Smooth muscle cell (in vitro differentiated cells): ENCODE measurements around the gene DOCK9. TPM values are rescaled to one million over a fixed set of nuclear protein-coding genes. Genes with fewer than 3 reads are reported as not detected.

ENCODE experiments used
- DNase-seq: peaks from one replicate; lab custom pipeline; 2025; ENCODE audit not compliant: unreplicated experiment; lab: John Stamatoyannopoulos, UW
- H2AFZ ChIP-seq: fragments of 200-600 bp; sonication (generic); 2 replicates; pipeline ENCODE4 v1.6.0; 2016; ENCODE audit warnings: antibody characterized with exemption, low read depth, mild to moderate bottlenecking
- H3F3A ChIP-seq: fragments of 200-600 bp; sonication (generic); 2 replicates; pipeline ENCODE4 v1.6.0; 2017; ENCODE audit warnings: antibody characterized with exemption, low read depth
- H3K27ac ChIP-seq: fragments of 200-600 bp; sonication (generic); 2 replicates; pipeline ENCODE4 v1.5.1; 2016; ENCODE audit warnings: low read depth, mild to moderate bottlenecking
- H3K27me3 ChIP-seq: fragments of 200-600 bp; sonication (generic); 2 replicates; pipeline ENCODE4 v1.6.1; 2016; ENCODE audit warnings: low read depth, mild to moderate bottlenecking
- H3K36me3 ChIP-seq: fragments of 200-600 bp; sonication (generic); 2 replicates; pipeline ENCODE4 v1.5.1; 2016; ENCODE audit warnings: low read depth
- H3K4me1 ChIP-seq: fragments of 200-600 bp; sonication (generic); 2 replicates; pipeline ENCODE4 v1.5.1; 2016; ENCODE audit warnings: low read depth
- H3K4me2 ChIP-seq: fragments of 200-600 bp; sonication (generic); 2 replicates; pipeline ENCODE4 v1.6.0; 2016; ENCODE audit warnings: mild to moderate bottlenecking
- H3K4me3 ChIP-seq: fragments of 200-600 bp; sonication (generic); 2 replicates; pipeline ENCODE4 v1.5.1; 2016; ENCODE audit warnings: mild to moderate bottlenecking
- H3K79me2 ChIP-seq: fragments of 200-600 bp; sonication (generic); 2 replicates; pipeline ENCODE4 v1.6.0; 2016; ENCODE audit warnings: low read depth, mild to moderate bottlenecking
- H3K9ac ChIP-seq: fragments of 200-600 bp; sonication (generic); 2 replicates; pipeline ENCODE4 v1.6.0; 2016; ENCODE audit warnings: low read depth
- H3K9me3 ChIP-seq: fragments of 200-600 bp; sonication (generic); replicated peaks from 2 replicates; pipeline ENCODE4 v1.5.1; 2016; ENCODE audit warnings: low read depth
- H4K20me1 ChIP-seq: fragments of 200-600 bp; sonication (generic); 2 replicates; pipeline ENCODE4 v1.6.0; 2016; ENCODE audit warnings: low read depth
- CTCF ChIP-seq: fragments of 200-600 bp; sonication (generic); IDR thresholded peaks from 2 replicates; pipeline ENCODE4 v1.5.1; 2017; ENCODE audit warnings: borderline replicate concordance, mild to moderate bottlenecking, antibody characterized with exemption; ENCODE audit not compliant: insufficient read depth, poor library complexity, severe bottlenecking
- WGBS: methylation state at CpG from one replicate; pipeline ENCODE4 v1.1.7; 2016; ENCODE audit warnings: low lambda C conversion rate; 5-methylcytosine and 5-hydroxymethylcytosine counted together
- polyA plus RNA-seq: library from polyadenylated mRNA; unstranded; fragments of >200 nt; fragmentation: Nextera tagmentation; extraction: Ambion mirVana; gene quantifications from 2 replicates; pipeline ENCODE4 v1.2.1, GENCODE V29; 2016
- total RNA-seq: library from RNA; depleted of rRNA; stranded (reverse); fragments of >200 nt; gene quantifications from 2 replicates; pipeline ENCODE4 v1.2.3, GENCODE V29; 2014

DOCK9 gene
- total and polyA plus RNA-seq, 2 experiments from 2014 or later, result 5.7 to 25.1 TPM

- H3F3A ChIP-seq, result no peaks in the 10 kb centered on the region
- no peaks in the 10 kb centered on the region for H3K27me3 ChIP-seq
- 38% methylated on average over 1 of the region's 1 CpG for WGBS
- no peak for DNase-seq
- no peak overlapping the region for H2AFZ ChIP-seq
- no peak overlapping the region for H3K4me3 ChIP-seq
- H3K36me3 ChIP-seq, result no peaks in the 10 kb centered on the region
- no peaks in the 10 kb centered on the region for H3K9me3 ChIP-seq
- peaks cover 3% of the 10 kb centered on the region for H3K4me1 ChIP-seq
- TF ChIP-seq CTCF, result no peak
- no peak overlapping the region for H3K9ac ChIP-seq
- H4K20me1 ChIP-seq, result no peaks in the 10 kb centered on the region
- H3K27ac ChIP-seq, result no peak overlapping the region
- H3K79me2 ChIP-seq, result no peaks in the 10 kb centered on the region
- H3K4me2 ChIP-seq, result no peak overlapping the region
Observed at GRCh38 chr13:98915563-98915962, 62.3 kb downstream of the DOCK9 start.

- Histone ChIP-seq H3K79me2 (no peaks in the 10 kb centered on the region), H3K4me2 (no peak overlapping the region), H3K4me1 (peaks cover 6% of the 10 kb centered on the region), H3K4me3 (no peak overlapping the region), H3K36me3 (no peaks in the 10 kb centered on the region), H3K9me3 (no peaks in the 10 kb centered on the region), H3K27me3 (no peaks in the 10 kb centered on the region), H4K20me1 (no peaks in the 10 kb centered on the region), H3K27ac (no peak overlapping the region), H3K9ac (no peak overlapping the region), H2AFZ (no peak overlapping the region), H3F3A (no peaks in the 10 kb centered on the region)
- DNase-seq, result no peak
- TF ChIP-seq CTCF, result no peak
- WGBS, result 98% methylated on average over 5 of the region's 5 CpGs
Observed at GRCh38 chr13:98913741-98914140, 64.1 kb downstream of the DOCK9 start.

- Histone ChIP-seq H3F3A (no peaks in the 10 kb centered on the region), H3K27me3 (no peaks in the 10 kb centered on the region), H3K4me3 (no peak overlapping the region), H4K20me1 (no peaks in the 10 kb centered on the region), H3K9ac (no peak overlapping the region), H2AFZ (no peak overlapping the region), H3K4me2 (no peak overlapping the region), H3K79me2 (no peaks in the 10 kb centered on the region), H3K36me3 (no peaks in the 10 kb centered on the region), H3K9me3 (no peaks in the 10 kb centered on the region), H3K4me1 (peaks cover 6% of the 10 kb centered on the region), H3K27ac (no peak overlapping the region)
- no peak for DNase-seq
- TF ChIP-seq CTCF, result no peak
Observed at GRCh38 chr13:98912846-98913245, 65.0 kb downstream of the DOCK9 start.

GRCh38 chr13:98910501-98910951 is 67.3 kb downstream of the DOCK9 start:
- no peaks in the 10 kb centered on the region for H3K27me3 ChIP-seq
- H3K9ac ChIP-seq, result no peak overlapping the region
- peak overlapping the region; percentile 12 for H2AFZ ChIP-seq
- no peaks in the 10 kb centered on the region for H3K9me3 ChIP-seq
- peaks cover 6% of the 10 kb centered on the region for H3K4me1 ChIP-seq
- no peaks in the 10 kb centered on the region for H3K79me2 ChIP-seq
- H3F3A ChIP-seq, result no peaks in the 10 kb centered on the region
- no peak for TF ChIP-seq CTCF
- 47% methylated on average over 2 of the region's 2 CpGs for WGBS
- H3K27ac ChIP-seq, result peak overlapping the region; percentile 67
- no peak overlapping the region for H3K4me3 ChIP-seq
- no peaks in the 10 kb centered on the region for H3K36me3 ChIP-seq
- no peaks in the 10 kb centered on the region for H4K20me1 ChIP-seq
- DNase-seq, result no peak
- no peak overlapping the region for H3K4me2 ChIP-seq
